RWPE1 (cell line): ENCODE measurements around the gene MRE11.

Experiments
- CTCF ChIA-PET: fragments of 350-600 bp; sonication (Branson Sonifier 250); formaldehyde crosslinking; extraction: SDS; loops from one replicate; lab custom pipeline; 2021; lab: Yijun Ruan, JAX
- POLR2A ChIA-PET: fragments of 400-600 bp; formaldehyde crosslinking; extraction: SDS; loops from one replicate; lab custom pipeline; 2020; ENCODE audit warnings: antibody characterized with exemption; ENCODE audit not compliant: low non-redundant PET; lab: Yijun Ruan, JAX
- DNase-seq: peaks from one replicate; pipeline ENCODE4 v3.0.0; 2012; ENCODE audit warnings: low spot score
- H3K27ac ChIP-seq: fragments of 450-650 bp; 2 replicates; pipeline ENCODE4 v1.5.1; 2017
- CTCF ChIP-seq: fragments of 450-650 bp; conservative IDR thresholded peaks from 2 replicates; pipeline ENCODE4 v1.5.1; 2017; ENCODE audit warnings: low read depth, mild to moderate bottlenecking

MRE11 gene

GRCh38 chr11:94533206-94533605 lies 39.6 kb upstream of the MRE11 start:
- DNase-seq: no peak
- POLR2A ChIA-PET: no interaction called here
- H3K27ac ChIP-seq: no peak overlapping the region
- no peak for TF ChIP-seq CTCF
- CTCF ChIA-PET: no interaction called here

GRCh38 chr11:94532211-94532610 lies 38.6 kb upstream of the MRE11 start:
- CTCF ChIA-PET: no interaction called here
- H3K27ac ChIP-seq: no peak overlapping the region
- no peak for TF ChIP-seq CTCF
- POLR2A ChIA-PET: no interaction called here
- no peak for DNase-seq

GRCh38 chr11:94528551-94528950 lies 34.9 kb upstream of the MRE11 start:
- ChIA-PET CTCF (no interaction called here), POLR2A (no interaction called here)
- no peak overlapping the region for H3K27ac ChIP-seq
- no peak for TF ChIP-seq CTCF
- no peak for DNase-seq

- no peak for DNase-seq
- ChIA-PET CTCF (interaction anchor here (0.5 to 1.5 kb wide), 2 partner anchors 38 to 73 kb away, joined by 3 to 5 read pairs; no protein-coding TSS in a partner anchor), POLR2A (no interaction called here)
- H3K27ac ChIP-seq: no peak overlapping the region
- TF ChIP-seq CTCF: no peak
These were observed 33.2 kb upstream of the MRE11 start for GRCh38 chr11:94526645-94527438.

- no peak for TF ChIP-seq CTCF
- ChIA-PET CTCF (interaction anchor here (0.6 to 1.5 kb wide), 2 partner anchors 37 to 40 kb away, joined by 3 to 4 read pairs; no protein-coding TSS in a partner anchor), POLR2A (interaction anchor here (0.8 kb wide), 1 partner anchor 18 kb away, joined by 3 read pairs; the partner anchor contains the start of gene FUT4)
- DNase-seq: no peak
- H3K27ac ChIP-seq: no peak overlapping the region
These were observed 32.1 kb upstream of the MRE11 start for GRCh38 chr11:94525546-94526324.

- POLR2A ChIA-PET: no interaction called here
- DNase-seq: no peak
- CTCF ChIA-PET: interaction anchor here (0.6 to 0.7 kb wide), 2 partner anchors 72 to 88 kb away, joined by 3 read pairs; no protein-coding TSS in a partner anchor
- no peak for TF ChIP-seq CTCF
- H3K27ac ChIP-seq: no peak overlapping the region
These were observed 30.7 kb upstream of the MRE11 start for GRCh38 chr11:94524341-94524740.
